ENCODE measurements around the gene U2AF2.

DNA sequence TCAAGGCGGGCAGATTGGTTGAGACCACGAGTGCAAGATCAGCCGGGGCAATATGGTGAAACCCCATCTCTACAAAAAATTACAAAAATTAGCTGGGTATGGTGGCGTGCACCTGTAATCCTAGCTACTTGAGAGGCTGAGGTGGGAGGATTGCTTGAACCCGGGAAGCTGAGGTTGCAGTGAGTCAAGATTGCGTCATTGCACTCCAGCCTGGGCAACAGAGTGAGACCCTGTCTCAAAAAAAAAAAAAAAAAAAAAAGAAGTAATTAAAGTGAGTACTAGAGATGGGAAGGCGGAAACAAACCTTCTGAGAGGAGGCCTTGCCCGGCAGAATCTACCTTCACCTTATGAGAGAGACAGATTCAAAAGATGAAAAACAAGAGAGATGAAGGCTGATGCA is 68.7 kb downstream of the U2AF2 start:
- no peak for TF ChIP-seq CTCF (conservative IDR thresholded peaks at IDR 0.05; ENCODE audit: low read depth, low read length)
- TF ChIP-seq EZH2 (IDR thresholded peaks at IDR 0.05; ENCODE audit: low read length, unreplicated experiment), result no peak
